Measurements from ENCODE around the gene GALNT2. TPM values are rescaled to one million over a fixed set of nuclear protein-coding genes. Genes with fewer than 3 reads are reported as not detected.

Gene GALNT2
- total and polyA plus RNA-seq, 2 of the 4 experiments (the other 2 are of a cell fraction): 50.4 to 189 TPM

DNA sequence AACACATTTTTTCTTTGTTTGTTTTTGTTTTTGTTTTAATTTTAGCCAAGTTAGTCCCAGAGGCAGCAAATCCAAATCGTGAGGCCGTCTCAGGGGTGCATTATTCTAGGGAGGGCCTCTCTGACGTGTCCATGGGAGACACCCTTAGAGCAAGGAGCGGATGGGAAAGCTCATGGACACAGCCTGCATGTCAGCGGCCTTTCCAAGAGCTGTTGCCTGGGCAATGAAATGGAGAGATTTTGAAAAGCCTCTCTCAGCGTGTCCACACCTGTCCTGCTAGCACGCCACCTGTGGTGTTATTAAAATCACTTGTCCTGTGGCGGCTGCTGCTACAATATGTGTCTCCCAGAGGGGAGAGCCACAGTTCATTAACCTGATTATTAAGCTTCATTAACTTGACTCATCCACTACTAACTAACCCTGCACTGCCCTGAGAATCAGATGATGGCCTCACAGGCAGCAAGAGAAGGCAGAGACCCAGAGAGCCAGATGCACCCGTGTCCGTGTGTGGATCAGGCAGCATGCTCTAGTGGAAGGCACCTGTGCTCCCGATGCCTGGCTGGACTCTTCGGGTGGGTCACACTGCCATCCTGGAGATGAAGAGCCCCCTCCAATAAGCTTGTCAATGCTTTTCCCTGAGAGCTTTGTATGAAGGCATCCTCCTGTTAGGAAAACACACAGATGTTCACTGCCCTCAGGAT lies 225.8 kb downstream of the GALNT2 start:
- H3K36me3 ChIP-seq (ENCODE audit: control insufficient read depth, insufficient read depth, low read length): no peaks in the 10 kb centered on the region
- intact Hi-C loops (cut with micrococcal nuclease) (no loop called here), in situ Hi-C loops (cut with MboI; ENCODE audit: low sequenced_read_pairs) (no loop called here), dilution Hi-C loops (cut with HindIII; ENCODE audit: low sequenced_read_pairs, unreplicated experiment) (no loop called here)
- H3K79me1 ChIP-seq (ENCODE audit: low read depth in 1 of 2, low read length in 2 of 2): no peaks in the 10 kb centered on the region
- H3K27me3 ChIP-seq (ENCODE audit: control insufficient read depth, insufficient read depth, low read length): peaks cover 21% of the 10 kb centered on the region
- WGBS, 2 experiments (ENCODE audit: extremely low coverage in 2 of 2, insufficient read length in 1 of 2): 41% methylated on average over 8 of the region's 12 CpGs; no CpG with 5 or more reads in 1 of the 2 experiments
- TF ChIP-seq RFX5 (IDR thresholded peaks at IDR 0.05; ENCODE audit: low read depth, low read length) (no peak), FOS (IDR thresholded peaks at IDR 0.05; ENCODE audit: low read depth, low read length) (no peak), BHLHE40 (IDR thresholded peaks at IDR 0.05; ENCODE audit: low read depth, low read length) (no peak), MAZ (IDR thresholded peaks at IDR 0.05; ENCODE audit: borderline replicate concordance, low read depth, low read length) (no peak), POLR2A (IDR thresholded peaks at IDR 0.05; ENCODE audit: low read depth, low read length) (no peak), MAFK (IDR thresholded peaks at IDR 0.05; ENCODE audit: low read depth, low read length) (no peak), MXI1 (IDR thresholded peaks at IDR 0.05; ENCODE audit: borderline replicate concordance, low read depth, low read length) (no peak), SMC3 (IDR thresholded peaks at IDR 0.05; ENCODE audit: low read depth, low read length) (no peak), NFE2L2 (IDR thresholded peaks at IDR 0.05; ENCODE audit: low read depth, low read length) (no peak), CHD1 (IDR thresholded peaks at IDR 0.05; ENCODE audit: low read depth, low read length) (no peak), RCOR1 (IDR thresholded peaks at IDR 0.05; ENCODE audit: insufficient replicate concordance, low read length) (no peak), CEBPB (IDR thresholded peaks at IDR 0.05; ENCODE audit: low read depth, low read length) (no peak)
- TF ChIP-seq, protein P1, sequence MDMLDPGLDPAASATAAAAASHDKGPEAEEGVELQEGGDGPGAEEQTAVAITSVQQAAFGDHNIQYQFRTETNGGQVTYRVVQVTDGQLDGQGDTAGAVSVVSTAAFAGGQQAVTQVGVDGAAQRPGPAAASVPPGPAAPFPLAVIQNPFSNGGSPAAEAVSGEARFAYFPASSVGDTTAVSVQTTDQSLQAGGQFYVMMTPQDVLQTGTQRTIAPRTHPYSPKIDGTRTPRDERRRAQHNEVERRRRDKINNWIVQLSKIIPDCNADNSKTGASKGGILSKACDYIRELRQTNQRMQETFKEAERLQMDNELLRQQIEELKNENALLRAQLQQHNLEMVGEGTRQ (IDR thresholded peaks at IDR 0.05; ENCODE audit: low read depth, low read length): no peak
- TF ChIP-seq, protein P2, sequence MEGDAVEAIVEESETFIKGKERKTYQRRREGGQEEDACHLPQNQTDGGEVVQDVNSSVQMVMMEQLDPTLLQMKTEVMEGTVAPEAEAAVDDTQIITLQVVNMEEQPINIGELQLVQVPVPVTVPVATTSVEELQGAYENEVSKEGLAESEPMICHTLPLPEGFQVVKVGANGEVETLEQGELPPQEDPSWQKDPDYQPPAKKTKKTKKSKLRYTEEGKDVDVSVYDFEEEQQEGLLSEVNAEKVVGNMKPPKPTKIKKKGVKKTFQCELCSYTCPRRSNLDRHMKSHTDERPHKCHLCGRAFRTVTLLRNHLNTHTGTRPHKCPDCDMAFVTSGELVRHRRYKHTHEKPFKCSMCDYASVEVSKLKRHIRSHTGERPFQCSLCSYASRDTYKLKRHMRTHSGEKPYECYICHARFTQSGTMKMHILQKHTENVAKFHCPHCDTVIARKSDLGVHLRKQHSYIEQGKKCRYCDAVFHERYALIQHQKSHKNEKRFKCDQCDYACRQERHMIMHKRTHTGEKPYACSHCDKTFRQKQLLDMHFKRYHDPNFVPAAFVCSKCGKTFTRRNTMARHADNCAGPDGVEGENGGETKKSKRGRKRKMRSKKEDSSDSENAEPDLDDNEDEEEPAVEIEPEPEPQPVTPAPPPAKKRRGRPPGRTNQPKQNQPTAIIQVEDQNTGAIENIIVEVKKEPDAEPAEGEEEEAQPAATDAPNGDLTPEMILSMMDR (conservative IDR thresholded peaks at IDR 0.05; ENCODE audit: low read depth, low read length): no peak
- TF ChIP-seq, protein P3, sequence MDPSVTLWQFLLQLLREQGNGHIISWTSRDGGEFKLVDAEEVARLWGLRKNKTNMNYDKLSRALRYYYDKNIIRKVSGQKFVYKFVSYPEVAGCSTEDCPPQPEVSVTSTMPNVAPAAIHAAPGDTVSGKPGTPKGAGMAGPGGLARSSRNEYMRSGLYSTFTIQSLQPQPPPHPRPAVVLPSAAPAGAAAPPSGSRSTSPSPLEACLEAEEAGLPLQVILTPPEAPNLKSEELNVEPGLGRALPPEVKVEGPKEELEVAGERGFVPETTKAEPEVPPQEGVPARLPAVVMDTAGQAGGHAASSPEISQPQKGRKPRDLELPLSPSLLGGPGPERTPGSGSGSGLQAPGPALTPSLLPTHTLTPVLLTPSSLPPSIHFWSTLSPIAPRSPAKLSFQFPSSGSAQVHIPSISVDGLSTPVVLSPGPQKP (IDR thresholded peaks at IDR 0.05; ENCODE audit: borderline replicate concordance, low read depth, low read length): no peak
- no peak overlapping the region for H2AFZ ChIP-seq (replicated peaks; ENCODE audit: low read length, poor library complexity)
- no peaks in the 10 kb centered on the region for H3K4me1 ChIP-seq (ENCODE audit: control insufficient read depth, insufficient read depth, low read length)
- H4K5ac ChIP-seq (ENCODE audit: low read depth, low read length): no peak overlapping the region
- H4K20me1 ChIP-seq (ENCODE audit: insufficient read depth, low read length): no peaks in the 10 kb centered on the region
- no peak overlapping the region for H2AK5ac ChIP-seq (ENCODE audit: low read depth, low read length)
- no peak for DNase-seq
- no peak overlapping the region for H2BK5ac ChIP-seq (ENCODE audit: low read depth, low read length, poor library complexity, severe bottlenecking)
- H3K56ac ChIP-seq (ENCODE audit: extremely low read depth, insufficient read depth, low read length): no peak overlapping the region
- H2BK15ac ChIP-seq (ENCODE audit: low read depth, low read length): no peak overlapping the region
- no peak overlapping the region for H4K91ac ChIP-seq (ENCODE audit: insufficient read depth, low read depth, low read length)
- no peak overlapping the region for H2BK20ac ChIP-seq (ENCODE audit: low read depth, low read length)
- H3K4me2 ChIP-seq (ENCODE audit: low read depth, low read length): no peak overlapping the region
- no peak overlapping the region for H4K8ac ChIP-seq (ENCODE audit: low read depth in 2 of 2, low read length in 2 of 2)
- no peak overlapping the region for H3K14ac ChIP-seq (replicated peaks; ENCODE audit: low read depth, low read length)
- POLR2A ChIA-PET (ENCODE audit: unreplicated experiment): no interaction called here
- no peak overlapping the region for H3K18ac ChIP-seq (ENCODE audit: low read depth, low read length)
- H3K9me1 ChIP-seq (ENCODE audit: insufficient read depth, low read length): no peaks in the 10 kb centered on the region
- no peak overlapping the region for H3K9ac ChIP-seq (ENCODE audit: low read depth, low read length)
- BruUV-seq (replicated peaks): no TSS peak
- H2BK120ac ChIP-seq (ENCODE audit: low read depth, low read length): no peak overlapping the region
- CTCF ChIA-PET: no interaction called here
- H3K4ac ChIP-seq (ENCODE audit: low read depth, low read length): no peak overlapping the region
- no peak overlapping the region for H2AK9ac ChIP-seq (replicated peaks; ENCODE audit: low read depth, low read length, poor library complexity)
- H3K9me3 ChIP-seq (ENCODE audit: control insufficient read depth, insufficient read depth, low read length): no peaks in the 10 kb centered on the region
- no peak overlapping the region for H3K27ac ChIP-seq (ENCODE audit: insufficient read depth, low read length)
- no peak overlapping the region for H3K4me3 ChIP-seq (ENCODE audit: insufficient read depth, low read depth, low read length)
- no peak for ATAC-seq (ENCODE audit: low read depth)
- no peak overlapping the region for H3K23ac ChIP-seq (ENCODE audit: low read depth, low read length)

Data from IMR-90 (cell line).